SK-N-SH treated with all-trans-retinoic acid at 6 μM for 48 hours (cell line): ENCODE measurements around the gene SLC22A4.

ENCODE experiments used
- ATAC-seq: fragments of 200-7000 bp; cut with Tn5 transposase; 3 replicates; pipeline ENCODE4 v1.9.1; 2020; ENCODE audit warnings: mild to moderate bottlenecking, moderate library complexity
- ARNTL ChIP-seq: fragments of 450-650 bp; formaldehyde crosslinking; IDR thresholded peaks from 2 replicates; pipeline ENCODE4 v1.5.0; 2020; ENCODE audit warnings: low read depth, mild to moderate bottlenecking, moderate library complexity, borderline replicate concordance
- BACH2 ChIP-seq: fragments of 250-450 bp; sonication (Bioruptor Pico); IDR thresholded peaks from 2 replicates; pipeline ENCODE4 v1.9.0; 2021; ENCODE audit warnings: mild to moderate bottlenecking, borderline replicate concordance
- CREB5 ChIP-seq: fragments of 250-450 bp; sonication (Bioruptor Pico); IDR thresholded peaks from 2 replicates; pipeline ENCODE4 v1.5.1; 2020; ENCODE audit warnings: low read depth, mild to moderate bottlenecking, moderate library complexity
- CSDC2 ChIP-seq: fragments of 250-450 bp; sonication (Bioruptor Pico); IDR thresholded peaks from 2 replicates; pipeline ENCODE4 v1.5.0; 2020; ENCODE audit warnings: mild to moderate bottlenecking, moderate library complexity
- CSRNP3 ChIP-seq: fragments of 250-450 bp; sonication (Bioruptor Pico); IDR thresholded peaks from 2 replicates; pipeline ENCODE4 v1.5.1; 2021; ENCODE audit warnings: mild to moderate bottlenecking, moderate library complexity
- ESRRG ChIP-seq: fragments of 250-450 bp; sonication (Bioruptor Pico); IDR thresholded peaks from 2 replicates; pipeline ENCODE4 v1.6.1; 2021; ENCODE audit warnings: mild to moderate bottlenecking
- ISL1 ChIP-seq: fragments of 250-450 bp; sonication (Bioruptor Pico); IDR thresholded peaks from 2 replicates; pipeline ENCODE4 v2.1.2; 2022; ENCODE audit warnings: mild to moderate bottlenecking, moderate library complexity
- OSR1 ChIP-seq: fragments of 250-450 bp; sonication (Bioruptor Pico); IDR thresholded peaks from 2 replicates; pipeline ENCODE4 v1.8.0; 2022; ENCODE audit warnings: moderate library complexity, mild to moderate bottlenecking, inconsistent platforms
- PATZ1 ChIP-seq: fragments of 250-450 bp; sonication (Bioruptor Pico); IDR thresholded peaks from 2 replicates; pipeline ENCODE4 v1.8.0; 2020; ENCODE audit warnings: mild to moderate bottlenecking, moderate library complexity, borderline replicate concordance
- POU6F1 ChIP-seq: fragments of 250-450 bp; sonication (Bioruptor Pico); IDR thresholded peaks from 2 replicates; pipeline ENCODE4 v1.8.0; 2021; ENCODE audit warnings: low read depth, mild to moderate bottlenecking, moderate library complexity, borderline replicate concordance
- PPARA ChIP-seq: fragments of 250-450 bp; sonication (Bioruptor Pico); IDR thresholded peaks from 2 replicates; pipeline ENCODE4 v1.5.0; 2020; ENCODE audit warnings: mild to moderate bottlenecking, borderline replicate concordance
- RARB ChIP-seq: fragments of 250-450 bp; sonication (Bioruptor Pico); IDR thresholded peaks from 2 replicates; pipeline ENCODE4 v1.8.0; 2021; ENCODE audit warnings: mild to moderate bottlenecking, moderate library complexity
- SNAI2 ChIP-seq: fragments of 250-450 bp; sonication (Bioruptor Pico); IDR thresholded peaks from 2 replicates; pipeline ENCODE4 v1.5.0; 2020; ENCODE audit warnings: mild to moderate bottlenecking, moderate library complexity
- TCF4 ChIP-seq: fragments of 250-450 bp; sonication (Bioruptor Pico); IDR thresholded peaks from 2 replicates; pipeline ENCODE4 v1.8.0; 2021; ENCODE audit warnings: mild to moderate bottlenecking, moderate library complexity, borderline replicate concordance
- TOX ChIP-seq: fragments of 250-450 bp; sonication (Bioruptor Pico); IDR thresholded peaks from 2 replicates; pipeline ENCODE4 v1.8.0; 2021; ENCODE audit warnings: mild to moderate bottlenecking, moderate library complexity, borderline replicate concordance
- TSHZ2 ChIP-seq: fragments of 250-450 bp; sonication (Bioruptor Pico); IDR thresholded peaks from 2 replicates; pipeline ENCODE4 v1.5.0; 2020; ENCODE audit warnings: mild to moderate bottlenecking, moderate library complexity
- ZC3H10 ChIP-seq: fragments of 250-450 bp; sonication (Bioruptor Pico); IDR thresholded peaks from 2 replicates; pipeline ENCODE4 v1.5.1; 2021; ENCODE audit warnings: mild to moderate bottlenecking, moderate library complexity
- ZFP3 ChIP-seq: fragments of 250-450 bp; sonication (Bioruptor Pico); IDR thresholded peaks from 2 replicates; pipeline ENCODE4 v1.5.0; 2020; ENCODE audit warnings: mild to moderate bottlenecking, moderate library complexity
- ZFP30 ChIP-seq: fragments of 450-650 bp; formaldehyde crosslinking; IDR thresholded peaks from 2 replicates; pipeline ENCODE4 v1.5.0; 2022; ENCODE audit warnings: mild to moderate bottlenecking, moderate library complexity
- ZNF565 ChIP-seq: fragments of 450-650 bp; formaldehyde crosslinking; conservative IDR thresholded peaks from 2 replicates; pipeline ENCODE4 v1.5.0; 2020; ENCODE audit warnings: low read depth, mild to moderate bottlenecking, moderate library complexity
- ZNF70 ChIP-seq: fragments of 450-650 bp; formaldehyde crosslinking; IDR thresholded peaks from 2 replicates; pipeline ENCODE4 v1.5.0; 2020; ENCODE audit warnings: mild to moderate bottlenecking, moderate library complexity
- ZNF8 ChIP-seq: fragments of 450-650 bp; formaldehyde crosslinking; IDR thresholded peaks from 2 replicates; pipeline ENCODE4 v1.5.0; 2020; ENCODE audit warnings: mild to moderate bottlenecking, moderate library complexity

SLC22A4 gene

GRCh38 chr5:132325691-132326090 lies 31.5 kb downstream of the SLC22A4 start:
- no peak for TF ChIP-seq ARNTL (CRISPR knock-in tag)
- TF ChIP-seq BACH2 (CRISPR knock-in tag) = no peak
- TF ChIP-seq POU6F1 (CRISPR knock-in tag) = no peak
- ATAC-seq = no peak

GRCh38 chr5:132327252-132327955 lies 33.2 kb downstream of the SLC22A4 start:
- ATAC-seq = peak; percentile 96
- TF ChIP-seq OSR1 (CRISPR knock-in tag) = no peak
- TF ChIP-seq ZFP30 (CRISPR knock-in tag) = no peak
- TF ChIP-seq ZNF565 (CRISPR knock-in tag) = no peak
- no peak for TF ChIP-seq CSRNP3 (CRISPR knock-in tag)
- no peak for TF ChIP-seq CSDC2 (CRISPR knock-in tag)
- no peak for TF ChIP-seq PATZ1
- TF ChIP-seq PPARA (CRISPR knock-in tag) = no peak
- no peak for TF ChIP-seq TOX (CRISPR knock-in tag)
- TF ChIP-seq ZNF70 (CRISPR knock-in tag) = no peak
- TF ChIP-seq TCF4 = no peak
- no peak for TF ChIP-seq ZNF8

- ATAC-seq = no peak; the same call in 2 of the 3 replicates
- TF ChIP-seq TSHZ2 (CRISPR knock-in tag) (no peak), OSR1 (CRISPR knock-in tag) (no peak), TCF4 (no peak), ARNTL (CRISPR knock-in tag) (no peak), PPARA (CRISPR knock-in tag) (no peak), ZFP3 (CRISPR knock-in tag) (no peak), CREB5 (CRISPR knock-in tag) (no peak), CSDC2 (CRISPR knock-in tag) (no peak), RARB (no peak), ISL1 (CRISPR knock-in tag) (no peak), TOX (CRISPR knock-in tag) (no peak), CSRNP3 (CRISPR knock-in tag) (no peak), ESRRG (CRISPR knock-in tag) (no peak), POU6F1 (CRISPR knock-in tag) (no peak), ZNF70 (CRISPR knock-in tag) (no peak), ZC3H10 (CRISPR knock-in tag) (no peak), SNAI2 (CRISPR knock-in tag) (no peak)
- TF ChIP-seq, all 23 proteins: peak for 0
Measured at GRCh38 chr5:132334812-132335211, 40.6 kb downstream of the SLC22A4 start.
